ENCODE results near the gene PMPCB. TPM values are rescaled to one million over a fixed set of nuclear protein-coding genes. Genes with fewer than 3 reads are reported as not detected.
A peak's percentile ranks its signal among the peaks of the same experiment; 100 is the strongest.

PMPCB gene
- total and polyA plus RNA-seq, 2 donors (not counting 3 experiments of a cell fraction or from before 2014, with no cell fraction given): 30.0 to 36.8 TPM

GRCh38 chr7:103297837-103298179 is 573 bp downstream of the PMPCB start:
- no TSS peak for BruUV-seq (replicated peaks)
- Histone ChIP-seq H3K27ac (ENCODE audit: insufficient read depth, low read depth, low read length) (peak overlapping the region; percentile 68), H3K79me2 (ENCODE audit: control insufficient read depth, insufficient read depth, low read length) (peaks cover 9% of the 10 kb centered on the region), H3K27me3 (ENCODE audit: control insufficient read depth in 2 of 2, insufficient read depth in 2 of 2, low read length in 2 of 2) (no peaks in the 10 kb centered on the region), H3K4me3 (replicated peaks in 1 of 3; ENCODE audit: insufficient read depth in 1 of 3, low read depth in 1 of 3, low read length in 3 of 3) (peak overlapping the region; percentile 63 to 89 (median 81)), H2AFZ (ENCODE audit: low read depth, low read length) (peak overlapping the region; percentile 98), H4K20me1 (replicated peaks; ENCODE audit: control insufficient read depth, extremely low read depth, insufficient read depth, low read length) (no peaks in the 10 kb centered on the region), H3K4me1 (ENCODE audit: control insufficient read depth, extremely low read depth, insufficient read depth, low read length) (peaks cover 10% of the 10 kb centered on the region), H3K36me3 (ENCODE audit: control insufficient read depth in 2 of 2, extremely low read depth in 1 of 2, insufficient read depth in 2 of 2, low read length in 2 of 2) (peaks cover 0 to 14% of the 10 kb centered on the region in 2 experiments), H3K9ac (replicated peaks; ENCODE audit: extremely low read depth, insufficient read depth, low read length) (peak overlapping the region; percentile 86), H3K4me2 (ENCODE audit: insufficient read depth, low read length) (peak overlapping the region; percentile 87), H3K9me1 (replicated peaks; ENCODE audit: control insufficient read depth, extremely low read depth, insufficient read depth, low read length) (no peaks in the 10 kb centered on the region), H3K9me3 (replicated peaks; ENCODE audit: control insufficient read depth, insufficient read depth, low read length) (no peaks in the 10 kb centered on the region)
- ChIA-PET CTCF (interaction anchor here (1.0 to 1.6 kb wide), 3 partner anchors 8 to 109 kb away, joined by 3 to 9 read pairs (median 7); no protein-coding TSS in a partner anchor), POLR2A (no interaction called here)
- FAIRE-seq (no peak), DNase-seq (ENCODE audit: low read depth, low spot score) (no peak)
- TF ChIP-seq POLR2AphosphoS5 (IDR thresholded peaks at IDR 0.05; ENCODE audit: insufficient read depth, low read depth, low read length) (no peak), EZH2 (IDR thresholded peaks at IDR 0.05; ENCODE audit: borderline replicate concordance, low read depth, low read length, severe bottlenecking) (no peak), GATA2 (IDR thresholded peaks at IDR 0.05; ENCODE audit: insufficient read depth, insufficient read length, low read depth, low read length) (no peak), CTCF (IDR thresholded peaks at IDR 0.05; ENCODE audit: extremely low read depth in 1 of 2, insufficient read depth in 1 of 2, low read depth in 1 of 2, low read length in 2 of 2) (no peak), MAX (IDR thresholded peaks at IDR 0.05; ENCODE audit: insufficient read depth, insufficient read length) (no peak), MYC (IDR thresholded peaks at IDR 0.05; ENCODE audit: low read depth, low read length) (no peak), JUN (IDR thresholded peaks at IDR 0.05; ENCODE audit: borderline replicate concordance, insufficient read depth, insufficient read length, low read depth) (no peak), FOS (IDR thresholded peaks at IDR 0.05; ENCODE audit: borderline replicate concordance, insufficient read depth, low read length) (no peak), POLR2A (IDR thresholded peaks at IDR 0.05; ENCODE audit: low read depth, low read length) (no peak)
- dilution Hi-C loops (cut with MboI; ENCODE audit: extremely low pct_ligation_motif_present, low sequenced_read_pairs): no loop called here
- intact Hi-C loops (cut with micrococcal nuclease): loop anchor here (1.0 to 10.0 kb wide), 6 partner anchors 9 to 1617 kb away; partner anchors contain the start of genes DNAJC2 and SLC26A5

Data from endothelial cell of umbilical vein (primary cell).